HG03060 (cell line): ENCODE data around the gene DGKD.
A peak's percentile ranks its signal among the peaks of the same experiment; 100 is the strongest.

Source experiments
- ATAC-seq: cut with Tn5 transposase; IDR thresholded peaks from one replicate; pipeline ENCODE4 v1.9.1; 2021; ENCODE audit warnings: low read depth, moderate number of reproducible peaks; ENCODE audit not compliant: unreplicated experiment

The DGKD gene

DNA sequence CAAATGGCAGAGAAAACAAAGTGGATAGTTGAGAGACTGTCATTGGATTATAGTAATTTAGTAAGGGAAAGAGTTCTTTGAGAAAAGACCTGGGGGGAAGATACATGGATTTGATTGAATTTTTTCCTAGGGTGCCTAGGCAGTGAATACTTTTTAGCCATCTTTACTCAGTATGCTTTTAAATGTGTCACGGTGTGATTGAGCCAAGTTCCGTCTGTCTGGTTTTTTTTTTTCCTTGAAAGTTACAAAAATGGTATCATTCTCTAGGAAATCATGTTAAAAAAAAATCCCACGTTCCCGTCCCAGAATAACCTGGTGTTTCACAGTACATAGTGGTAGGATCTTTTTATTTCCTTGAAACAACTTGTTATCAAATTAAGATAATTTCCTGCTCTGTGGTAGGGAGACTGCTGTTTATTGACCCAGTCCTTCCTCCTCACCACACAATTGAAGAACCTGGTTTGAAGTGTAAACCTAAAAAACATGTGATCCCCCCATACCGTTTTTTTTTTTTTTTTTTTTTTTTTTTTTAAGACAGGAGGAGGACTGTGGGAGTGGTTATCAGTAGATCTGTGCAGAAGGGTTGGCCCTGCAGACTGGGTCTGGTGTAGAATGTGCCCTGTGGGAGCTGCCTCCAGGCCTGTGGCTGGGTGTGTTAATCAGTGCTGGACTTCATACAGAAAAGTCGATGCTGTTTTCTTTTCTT is 55.1 kb downstream of the DGKD start:
- no peak for ATAC-seq

DNA sequence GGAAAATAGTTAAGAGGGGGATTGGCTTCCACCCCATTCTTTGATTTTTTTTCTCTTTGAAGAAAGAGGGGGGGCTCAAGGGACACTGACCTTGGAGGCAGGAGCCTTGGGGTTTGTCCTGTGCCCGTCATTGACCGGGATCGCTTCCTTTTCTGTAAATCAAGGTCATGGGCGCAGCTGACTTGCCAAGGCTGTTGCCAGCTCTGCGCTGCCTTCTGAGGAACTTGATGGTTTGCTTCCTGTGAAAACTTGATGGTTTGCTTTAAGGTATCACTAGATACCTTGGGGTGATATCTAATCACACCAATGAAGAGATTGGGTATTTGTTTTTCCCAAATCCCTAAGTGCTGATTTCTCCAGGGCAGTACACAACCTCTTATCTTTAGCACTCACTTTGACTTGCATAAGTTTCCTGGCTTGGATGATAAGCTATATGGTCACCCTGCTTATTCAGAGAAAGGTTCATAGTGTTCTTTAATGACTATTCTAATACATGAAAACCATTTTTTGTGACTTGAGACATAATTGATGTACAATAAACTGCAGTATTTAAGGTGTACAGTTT is 56.0 kb downstream of the DGKD start:
- ATAC-seq = no peak

- no peak for ATAC-seq
These were observed 56.9 kb downstream of the DGKD start for GRCh38 chr2:233411162-233411561.

DNA sequence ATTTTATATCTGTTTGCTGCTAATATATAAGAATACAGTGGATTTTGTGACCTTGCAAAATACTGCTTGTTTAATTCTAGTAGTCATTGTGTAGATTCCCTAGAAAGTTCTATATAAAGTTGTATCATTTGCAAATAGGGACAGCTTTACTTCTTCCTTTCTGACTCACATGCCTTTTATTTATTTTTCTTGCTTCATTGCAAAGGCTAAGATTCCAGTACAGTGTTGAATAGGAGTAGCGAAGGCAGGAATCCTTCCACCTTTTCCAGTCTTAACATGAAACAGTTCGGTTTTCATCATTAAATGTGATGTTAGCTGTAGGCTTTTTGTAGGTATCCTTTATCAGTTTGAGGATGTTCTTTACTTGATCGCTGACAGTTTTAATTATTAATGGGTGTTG is 58.1 kb downstream of the DGKD start:
- no peak for ATAC-seq

- ATAC-seq = no peak
These were observed 58.8 kb downstream of the DGKD start for GRCh38 chr2:233413046-233413445.

- ATAC-seq = no peak
These were observed 59.4 kb downstream of the DGKD start for GRCh38 chr2:233413559-233414272.

- no peak for ATAC-seq
These were observed 60.0 kb downstream of the DGKD start for GRCh38 chr2:233414273-233414654.

DNA sequence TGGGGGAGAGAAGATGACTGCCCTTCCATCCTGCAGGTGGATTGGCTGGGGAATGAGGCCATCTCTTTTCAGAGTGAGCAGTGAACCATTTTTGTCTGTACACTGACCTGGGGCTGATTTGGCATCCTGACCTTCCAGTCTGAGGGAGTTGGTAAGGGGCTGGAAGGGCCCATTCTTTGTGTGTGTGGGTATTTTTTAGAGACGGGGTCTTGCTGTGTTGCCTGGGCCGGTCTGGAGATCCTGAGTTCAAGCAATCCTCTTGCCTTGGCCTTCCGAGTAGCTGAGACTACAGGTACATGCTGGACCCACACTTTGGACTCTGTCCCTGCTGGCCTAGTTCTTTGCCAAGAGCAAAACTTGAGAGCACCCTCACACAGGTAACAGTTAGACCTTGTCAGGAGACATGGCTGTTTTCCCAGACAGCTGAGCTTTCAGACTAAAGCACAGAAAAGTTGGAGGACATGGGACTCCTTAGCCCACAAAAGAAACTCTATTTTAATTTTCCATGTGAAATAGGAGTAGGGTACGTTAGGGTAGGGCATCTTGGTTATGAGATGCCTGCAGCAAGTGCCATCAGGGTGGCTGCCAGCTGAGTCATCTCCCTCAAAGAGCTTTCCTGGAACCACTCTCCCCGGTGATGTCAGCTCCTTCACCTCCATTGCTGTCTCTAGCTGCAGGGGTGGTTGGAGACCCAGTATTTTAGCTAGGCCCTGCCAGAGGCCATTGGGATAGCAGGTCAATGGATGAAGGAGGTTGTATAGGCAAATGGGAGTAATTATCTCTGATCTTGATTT is 60.7 kb downstream of the DGKD start:
- ATAC-seq = no peak

DNA sequence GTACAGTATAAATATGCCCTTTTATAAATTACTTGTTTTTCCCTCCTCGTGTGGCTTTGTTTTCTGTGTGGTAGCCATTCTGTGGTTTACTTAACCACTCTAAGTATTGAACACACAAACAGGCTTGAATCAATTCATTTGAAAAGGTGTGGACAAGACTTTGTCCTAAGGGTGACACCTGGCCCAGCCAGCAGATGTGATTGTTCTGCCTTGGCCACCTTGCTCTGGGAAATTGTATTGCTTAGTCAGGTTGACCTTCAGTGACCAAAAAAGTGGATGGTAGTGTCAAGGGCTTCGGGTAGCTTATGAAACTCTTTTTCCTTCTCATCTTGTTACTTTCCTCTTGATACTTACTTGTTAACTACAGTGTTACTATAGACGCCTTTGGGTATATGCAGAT is 61.9 kb downstream of the DGKD start:
- ATAC-seq = no peak

- no peak for ATAC-seq
These were observed 62.4 kb downstream of the DGKD start for GRCh38 chr2:233416706-233417105.

DNA sequence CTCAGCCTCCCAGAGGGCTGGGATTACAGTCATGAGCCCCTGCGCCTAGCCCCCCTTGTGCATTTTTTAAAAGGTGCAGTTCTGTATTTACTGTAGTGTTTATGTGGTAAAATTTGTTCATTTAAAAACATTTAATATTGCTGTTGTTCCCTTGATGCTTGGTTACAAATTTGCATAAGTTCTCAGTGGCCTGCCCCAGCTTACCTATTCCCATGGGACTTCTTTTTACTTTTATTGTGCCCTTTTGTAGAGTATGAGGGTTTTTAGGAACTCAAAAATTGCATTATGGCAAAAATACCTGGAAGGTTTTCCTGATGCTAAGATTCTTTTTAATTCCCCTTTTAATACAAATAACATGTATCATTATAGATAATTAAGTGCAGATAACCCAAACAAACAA is 63.0 kb downstream of the DGKD start:
- ATAC-seq = no peak

DNA sequence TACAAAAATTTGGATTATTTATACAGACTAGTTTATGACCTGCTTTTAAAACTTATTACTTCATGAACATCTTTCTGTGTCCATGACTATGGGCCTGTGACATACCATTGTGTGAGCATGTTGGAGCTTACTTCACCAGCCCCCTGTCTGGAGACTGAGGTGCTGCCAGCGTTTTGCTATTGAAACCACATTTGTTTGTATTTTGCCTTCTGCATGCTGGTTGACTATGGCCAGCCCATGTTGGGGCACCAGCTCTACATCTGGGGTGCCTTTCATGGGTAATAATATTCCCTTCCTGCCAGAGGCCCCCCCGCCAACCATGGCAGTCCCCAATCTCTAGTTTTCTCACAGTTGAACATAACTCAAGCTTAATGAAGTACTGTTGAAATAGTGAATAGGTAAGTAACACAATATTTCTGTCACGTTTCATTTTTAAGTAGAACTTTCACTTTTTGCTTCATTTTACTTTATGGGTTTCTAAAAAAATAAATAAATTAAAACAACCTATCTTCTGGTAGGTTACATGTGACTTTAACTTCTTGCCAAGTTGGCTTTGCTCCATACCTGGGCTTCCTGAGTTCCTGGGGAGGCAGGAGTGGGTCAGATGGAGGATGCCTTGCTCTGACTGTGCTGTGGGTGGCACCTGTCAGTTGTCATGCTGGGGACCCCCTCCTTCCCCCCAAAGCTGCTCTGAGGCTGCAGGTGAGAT is 63.9 kb downstream of the DGKD start:
- no peak for ATAC-seq

DNA sequence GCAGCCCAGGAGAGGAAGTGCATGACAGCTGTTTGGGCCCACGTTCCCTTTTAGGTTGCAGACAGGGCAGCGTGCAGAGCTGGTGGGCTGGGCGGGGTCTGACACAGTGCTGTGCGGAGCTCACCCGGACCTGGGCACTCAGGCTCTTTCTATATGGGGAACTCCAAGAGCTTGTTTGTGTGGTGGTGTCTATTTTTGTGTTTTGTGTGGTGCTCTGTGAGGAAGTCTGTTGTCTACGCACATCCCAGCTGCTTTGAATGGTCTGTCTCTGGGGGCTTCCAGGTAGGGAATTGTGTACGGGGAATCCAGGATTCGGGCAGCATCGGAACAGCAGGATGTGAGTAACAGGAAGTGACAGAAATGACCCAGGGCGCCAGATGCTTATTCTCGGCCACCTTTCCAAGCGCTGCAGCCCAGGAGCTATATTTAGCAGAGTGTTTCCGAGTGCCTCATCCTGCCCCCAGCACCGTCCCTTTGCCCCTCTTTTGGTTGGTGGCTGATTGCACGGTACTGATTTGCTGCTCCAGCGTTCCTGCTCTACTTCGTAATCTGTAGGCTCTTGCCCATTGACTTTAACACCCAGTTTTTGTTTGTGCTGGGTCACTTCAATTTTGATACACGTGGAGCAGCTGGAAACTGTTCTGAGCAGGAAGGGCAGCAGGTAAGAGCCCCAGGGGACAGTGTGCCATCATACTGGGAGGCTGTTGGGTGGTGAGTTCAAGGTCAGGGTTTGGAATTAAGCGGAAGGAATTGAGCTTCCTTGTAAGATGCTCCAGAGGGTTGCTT is 64.7 kb downstream of the DGKD start:
- ATAC-seq = no peak

GRCh38 chr2:233419602-233420391 is 65.5 kb downstream of the DGKD start:
- no peak for ATAC-seq

DNA sequence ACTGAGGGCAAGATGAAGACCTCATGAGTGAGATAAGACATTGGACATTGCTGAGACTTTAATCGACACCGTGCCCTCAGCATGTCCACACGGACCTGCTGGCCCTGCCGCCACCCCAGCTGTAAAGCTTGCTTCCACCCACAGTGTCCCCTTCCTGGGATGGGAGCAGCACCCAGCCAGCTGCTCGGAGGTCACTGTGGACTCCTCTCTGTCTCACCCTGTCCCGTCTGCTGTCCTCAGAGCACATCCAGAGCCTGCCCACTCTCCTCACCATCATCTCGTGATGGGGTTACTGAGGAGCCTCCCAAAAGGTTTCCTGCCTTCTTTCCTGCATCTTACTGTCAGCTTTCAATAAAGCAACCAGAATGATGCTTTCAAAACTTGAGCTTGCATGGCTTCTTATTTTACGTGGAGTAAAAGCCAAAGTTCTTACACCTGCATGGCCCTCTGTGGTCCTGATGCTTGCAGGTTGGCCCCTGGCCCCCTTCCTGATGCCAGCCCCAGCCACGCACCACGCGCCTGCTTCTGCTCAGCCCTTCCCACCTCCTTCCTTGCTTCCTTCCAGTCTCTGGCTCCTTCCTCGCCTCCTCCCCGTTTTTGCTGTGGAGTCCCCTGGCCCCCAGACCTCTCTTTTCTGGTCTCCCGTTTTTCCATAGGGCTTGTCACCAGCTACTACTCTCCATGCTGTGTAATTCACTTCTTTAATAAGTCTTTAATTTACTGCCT is 67.0 kb downstream of the DGKD start:
- ATAC-seq = no peak

DNA sequence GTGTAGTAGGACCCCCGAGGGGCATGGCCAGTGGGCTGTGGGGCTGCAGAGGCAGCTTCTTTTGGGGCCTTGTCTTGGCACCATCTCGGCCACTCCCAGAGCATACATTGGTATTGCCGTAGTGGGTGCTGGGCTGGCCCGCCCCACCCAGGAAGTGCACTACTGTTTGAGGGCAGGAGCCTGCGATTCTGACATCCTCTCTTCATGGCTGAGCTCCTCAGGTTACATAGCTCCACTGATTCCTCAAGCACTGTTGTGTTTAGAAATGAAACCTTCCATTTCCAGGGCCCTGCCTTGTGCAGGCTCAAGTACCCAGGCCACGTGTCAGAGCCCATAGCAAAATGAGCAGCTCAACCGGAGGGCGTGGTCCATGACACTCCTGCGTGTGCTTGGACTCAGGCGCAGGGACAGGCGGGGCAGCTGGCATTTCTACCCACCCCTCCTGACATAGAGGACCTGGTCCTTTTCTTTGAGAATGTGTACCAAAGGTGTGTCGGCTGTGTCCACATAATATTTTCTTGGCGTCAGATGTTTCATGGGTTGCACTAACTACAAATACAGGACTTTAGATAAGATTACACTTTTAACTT is 67.9 kb downstream of the DGKD start:
- ATAC-seq = peak; percentile 37

GRCh38 chr2:233422649-233423551 is 68.6 kb downstream of the DGKD start:
- ATAC-seq = no peak
